Esophagus squamous epithelium (tissue), 5 donors: Measurements from ENCODE around the gene SGSM2. TPM values are rescaled to one million over a fixed set of nuclear protein-coding genes. Genes with fewer than 3 reads are reported as not detected.

Source experiments
- DNase-seq: peaks from one replicate; lab custom pipeline; 2025; lab: John Stamatoyannopoulos, UW
- H3K27ac ChIP-seq, 4 donors: fragments of 200-600 bp; sonication (generic); one replicate each; pipeline ENCODE4 v1.5.1; 2016 to 2019; ENCODE audit warnings: mild to moderate bottlenecking in 1 of 4
- H3K27me3 ChIP-seq, 4 donors: fragments of 200-600 bp; sonication (generic); 1 replicate in 3 of 4; 2 replicates in 1 of 4; pipeline versions ENCODE4 v1.5.1 to v1.6.0; 2017 to 2021; ENCODE audit warnings: antibody characterized with exemption in 1 of 4
- H3K36me3 ChIP-seq, 3 donors: fragments of 200-600 bp; sonication (generic); one replicate each; pipeline ENCODE4 v1.5.1; 2016 to 2019
- H3K4me1 ChIP-seq, 3 donors: fragments of 200-600 bp; sonication (generic); one replicate each; pipeline ENCODE4 v1.5.1; 2017 to 2019
- H3K4me3 ChIP-seq, 4 donors: fragments of 200-600 bp; sonication (generic); 1 replicate in 3 of 4; 2 replicates in 1 of 4; pipeline ENCODE4 v1.5.1; 2016 to 2019; ENCODE audit warnings: mild to moderate bottlenecking in 2 of 4, moderate library complexity in 1 of 4
- H3K9me3 ChIP-seq, 3 donors: fragments of 200-600 bp; sonication (generic); one replicate each; pipeline ENCODE4 v1.5.1; 2016 to 2019
- CTCF ChIP-seq, 6 experiments: fragments of 450-650 bp in 4 of 6; fragments of 200-600 bp in 2 of 6; sonication (generic) in 2 of 6; IDR thresholded peaks; one replicate each; pipeline ENCODE4 v1.5.1; 2016 to 2019; ENCODE audit warnings: antibody characterized with exemption in 6 of 6, mild to moderate bottlenecking in 4 of 6, moderate library complexity in 4 of 6
- POLR2A ChIP-seq, 4 donors: fragments of 450-650 bp; IDR thresholded peaks; one replicate each; pipeline ENCODE4 v1.6.1; 2017; ENCODE audit warnings: antibody characterized with exemption in 4 of 4, mild to moderate bottlenecking in 4 of 4, moderate library complexity in 3 of 4
- WGBS, 2 donors: methylation state at CpG; one replicate each; pipeline ENCODE4 v1.1.5; 2018; 5-methylcytosine and 5-hydroxymethylcytosine counted together
- intact Hi-C: fragments of 100-400 bp; cut with DNase I; formaldehyde crosslinking; loops from one replicate; pipeline ENCODE4 v1.15.0; 2022
- total RNA-seq, 4 donors: library from RNA; depleted of rRNA; stranded (reverse); fragments of >200 nt; gene quantifications; one replicate each; pipeline ENCODE4 v1.1.0, GENCODE V29; 2016
- donor health status: DM: yes; HTN: yes; CAD: no.

The SGSM2 gene
- total RNA-seq, 4 donors from 2014 or later, result 24.3 to 67.9 (median 35.3) TPM

GRCh38 chr17:2317796-2318195, 19.5 kb upstream of the SGSM2 start:
- no peak for DNase-seq
- Histone ChIP-seq H3K36me3 (peaks cover 0 to 27% (median 7%) of the 10 kb centered on the region in 3 donors), H3K9me3 (no peaks in the 10 kb centered on the region), H3K27me3 (no peaks in the 10 kb centered on the region), H3K4me1 (peaks cover 0 to 5% (median 0%) of the 10 kb centered on the region in 3 donors), H3K27ac (no peak overlapping the region), H3K4me3 (no peak overlapping the region)
- WGBS, 2 donors, result 90 to 91% methylated on average over 3 of the region's 3 CpGs
- intact Hi-C loops, result no loop called here
- TF ChIP-seq CTCF (IDR thresholded peaks at IDR 0.05) (no peak), POLR2A (IDR thresholded peaks at IDR 0.05) (no peak)

- peaks cover 8 to 40% (median 20%) of the 10 kb centered on the region in 3 donors for H3K36me3 ChIP-seq
- no peak for TF ChIP-seq POLR2A (IDR thresholded peaks at IDR 0.05)
- no peak overlapping the region for H3K27ac ChIP-seq
- intact Hi-C loops, result no loop called here
- no peaks in the 10 kb centered on the region for H3K27me3 ChIP-seq
- H3K4me1 ChIP-seq, result peaks cover 0 to 5% (median 0%) of the 10 kb centered on the region in 3 donors
- DNase-seq, result no peak
- no peak overlapping the region for H3K4me3 ChIP-seq
- no peaks in the 10 kb centered on the region for H3K9me3 ChIP-seq
These were observed 18.2 kb upstream of the SGSM2 start for GRCh38 chr17:2319051-2319450.

- WGBS, 2 donors, result 50% methylated on average over 1 of the region's 1 CpG
- no peaks in the 10 kb centered on the region for H3K9me3 ChIP-seq
- peaks cover 0 to 2% (median 0%) of the 10 kb centered on the region in 3 donors for H3K4me1 ChIP-seq
- no peak overlapping the region for H3K27ac ChIP-seq
- peaks cover 8 to 63% (median 38%) of the 10 kb centered on the region in 3 donors for H3K36me3 ChIP-seq
- intact Hi-C loops, result no loop called here
- no peaks in the 10 kb centered on the region for H3K27me3 ChIP-seq
- DNase-seq, result no peak
- TF ChIP-seq POLR2A (IDR thresholded peaks at IDR 0.05), result no peak
- no peak for TF ChIP-seq CTCF (IDR thresholded peaks at IDR 0.05)
- no peak overlapping the region for H3K4me3 ChIP-seq
These were observed 15.9 kb upstream of the SGSM2 start for GRCh38 chr17:2321399-2321798.

- no peaks in the 10 kb centered on the region for H3K27me3 ChIP-seq
- H3K4me1 ChIP-seq, result no peaks in the 10 kb centered on the region
- no peaks in the 10 kb centered on the region for H3K9me3 ChIP-seq
- H3K36me3 ChIP-seq, result peaks cover 12 to 87% (median 44%) of the 10 kb centered on the region in 3 donors
- intact Hi-C loops, result no loop called here
- DNase-seq, result no peak
- TF ChIP-seq CTCF (IDR thresholded peaks at IDR 0.05) (no peak), POLR2A (IDR thresholded peaks at IDR 0.05) (no peak)
- no peak overlapping the region for H3K4me3 ChIP-seq
- no peak overlapping the region for H3K27ac ChIP-seq
- WGBS, 2 donors, result 81 to 85% methylated on average over 2 of the region's 2 CpGs
These were observed 13.5 kb upstream of the SGSM2 start for GRCh38 chr17:2323629-2324314.

GRCh38 chr17:2331303-2331702, 6.0 kb upstream of the SGSM2 start:
- Histone ChIP-seq H3K36me3 (peaks cover 31 to 92% (median 51%) of the 10 kb centered on the region in 3 donors), H3K4me3 (no peak overlapping the region), H3K27ac (no peak overlapping the region), H3K4me1 (peaks cover 11 to 20% (median 12%) of the 10 kb centered on the region in 3 donors), H3K27me3 (no peaks in the 10 kb centered on the region), H3K9me3 (no peaks in the 10 kb centered on the region)
- no peak for DNase-seq
- WGBS, 2 donors, result 67 to 74% methylated on average over 3 of the region's 3 CpGs
- TF ChIP-seq CTCF (IDR thresholded peaks at IDR 0.05) (no peak), POLR2A (IDR thresholded peaks at IDR 0.05) (no peak)
- intact Hi-C loops, result no loop called here
